Stimulated activated CD4-positive, alpha-beta T cell treated with anti-CD3 and anti-CD28 coated beads, Interleukin-1b, Interleukin-23, amount 100 ng/mL, for 24 hours (primary cell): ENCODE results near the gene BEND4.

Experiments used
- DNase-seq, 4 experiments: peaks; one replicate each; pipeline ENCODE4 v3.0.0-alpha.2; 2020; ENCODE audit warnings: low read depth in 4 of 4, low spot score in 1 of 4

The BEND4 gene

GRCh38 chr4:42112846-42113245 lies 39.6 kb downstream of the BEND4 start:
- no peak for DNase-seq

GRCh38 chr4:42104521-42104920 lies 47.9 kb downstream of the BEND4 start:
- no peak for DNase-seq

GRCh38 chr4:42101446-42101975 lies 50.9 kb downstream of the BEND4 start:
- DNase-seq: no peak

- DNase-seq: no peak
These were observed 64.1 kb downstream of the BEND4 start for GRCh38 chr4:42088386-42088785.

- no peak for DNase-seq
These were observed 68.6 kb downstream of the BEND4 start for GRCh38 chr4:42083816-42084215.

- DNase-seq: no peak
These were observed 72.1 kb downstream of the BEND4 start for GRCh38 chr4:42080306-42080705.

- DNase-seq: no peak
These were observed 74.2 kb downstream of the BEND4 start for GRCh38 chr4:42078184-42078801.

- no peak for DNase-seq
These were observed 78.2 kb downstream of the BEND4 start for GRCh38 chr4:42074294-42074693.

GRCh38 chr4:42070463-42070862 lies 82.0 kb downstream of the BEND4 start:
- DNase-seq: no peak

GRCh38 chr4:42067264-42067663 lies 85.2 kb downstream of the BEND4 start:
- no peak for DNase-seq

GRCh38 chr4:42066402-42066801 lies 86.1 kb downstream of the BEND4 start:
- no peak for DNase-seq
